ENCODE data around the gene ZC3H6.

The ZC3H6 gene

DNA sequence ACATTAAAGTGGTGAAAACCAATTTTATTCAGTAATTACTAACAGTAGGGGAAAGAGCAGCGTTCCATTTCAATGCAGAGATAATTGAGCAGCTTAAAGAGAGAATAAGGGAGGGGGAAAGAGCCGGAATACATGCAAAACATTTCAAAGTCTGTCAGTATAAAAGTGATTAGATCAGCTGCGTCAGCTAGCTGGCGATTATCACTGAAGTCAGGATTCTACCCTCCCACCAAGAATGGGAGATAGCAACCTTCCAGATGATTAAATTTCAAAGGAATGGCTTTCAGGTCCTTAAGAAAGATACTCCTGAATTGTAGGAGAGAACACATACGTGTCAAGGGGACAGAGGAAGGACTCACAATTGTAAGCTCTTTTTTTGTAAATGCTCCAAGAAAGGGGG is 2.7 kb upstream of the ZC3H6 start:
- TF ChIP-seq FOXP2 (optimal IDR thresholded peaks at IDR 0.05; ENCODE audit: borderline replicate concordance, extremely low read depth, extremely low read length, insufficient read depth) (no peak), POLR2AphosphoS5 (IDR thresholded peaks at IDR 0.05; ENCODE audit: low read depth, low read length) (no peak), REST (IDR thresholded peaks at IDR 0.05; ENCODE audit: insufficient read depth in 1 of 2, low read depth in 2 of 2, low read length in 2 of 2) (no peak), TAF1 (IDR thresholded peaks at IDR 0.05; ENCODE audit: borderline replicate concordance, insufficient read depth, low read length) (no peak), SIN3A (IDR thresholded peaks at IDR 0.05; ENCODE audit: borderline replicate concordance, insufficient read depth, low read length) (no peak)

DNA sequence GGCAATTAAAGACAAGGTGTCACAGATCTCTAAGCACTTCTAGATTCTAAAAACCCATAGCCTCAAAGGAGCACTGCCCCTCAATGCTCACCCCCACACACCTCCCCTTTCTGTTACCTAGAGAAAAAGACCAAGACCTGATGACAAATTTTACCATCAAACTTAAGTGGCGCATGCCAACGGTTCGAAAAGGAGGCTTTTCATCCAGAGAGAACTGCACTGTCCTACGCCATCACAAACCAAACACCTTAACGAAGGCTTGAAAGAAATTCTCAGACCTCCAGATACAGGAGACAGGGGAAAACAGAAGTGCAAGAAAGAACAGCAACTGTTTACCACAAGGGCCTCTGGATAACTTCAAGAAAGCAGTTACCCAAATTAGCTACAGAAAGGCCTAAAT is 2.0 kb upstream of the ZC3H6 start:
- TF ChIP-seq FOXP2 (optimal IDR thresholded peaks at IDR 0.05; ENCODE audit: borderline replicate concordance, extremely low read depth, extremely low read length, insufficient read depth) (no peak), SIN3A (IDR thresholded peaks at IDR 0.05; ENCODE audit: borderline replicate concordance, insufficient read depth, low read length) (no peak), POLR2AphosphoS5 (IDR thresholded peaks at IDR 0.05; ENCODE audit: low read depth, low read length) (no peak), TAF1 (IDR thresholded peaks at IDR 0.05; ENCODE audit: borderline replicate concordance, insufficient read depth, low read length) (no peak), REST (IDR thresholded peaks at IDR 0.05; ENCODE audit: insufficient read depth in 1 of 2, low read depth in 2 of 2, low read length in 2 of 2) (no peak)

- TF ChIP-seq POLR2AphosphoS5 (IDR thresholded peaks at IDR 0.05; ENCODE audit: low read depth, low read length) (no peak; the same call in 1 of the 2 replicates), SIN3A (IDR thresholded peaks at IDR 0.05; ENCODE audit: borderline replicate concordance, insufficient read depth, low read length) (peak; percentile 27; the same call in 1 of the 2 replicates), TAF1 (IDR thresholded peaks at IDR 0.05; ENCODE audit: borderline replicate concordance, insufficient read depth, low read length) (peak; percentile 73; the same call in 1 of the 2 replicates), REST (IDR thresholded peaks at IDR 0.05; ENCODE audit: insufficient read depth in 1 of 2, low read depth in 2 of 2, low read length in 2 of 2) (peak in 1 of 2 experiments; percentile 58; a peak in 1 of 4 replicates), FOXP2 (optimal IDR thresholded peaks at IDR 0.05; ENCODE audit: borderline replicate concordance, extremely low read depth, extremely low read length, insufficient read depth) (peak; percentile 56)
Observed at GRCh38 chr2:112275887-112276773, 733 bp downstream of the ZC3H6 start.

GRCh38 chr2:112276954-112277353 is 1.6 kb downstream of the ZC3H6 start:
- no peak for TF ChIP-seq TAF1 (IDR thresholded peaks at IDR 0.05; ENCODE audit: borderline replicate concordance, insufficient read depth, low read length)
- no peak for TF ChIP-seq POLR2AphosphoS5 (IDR thresholded peaks at IDR 0.05; ENCODE audit: low read depth, low read length)
- TF ChIP-seq REST (IDR thresholded peaks at IDR 0.05; ENCODE audit: insufficient read depth in 1 of 2, low read depth in 2 of 2, low read length in 2 of 2), result no peak
- no peak for TF ChIP-seq FOXP2 (optimal IDR thresholded peaks at IDR 0.05; ENCODE audit: borderline replicate concordance, extremely low read depth, extremely low read length, insufficient read depth)
- TF ChIP-seq SIN3A (IDR thresholded peaks at IDR 0.05; ENCODE audit: borderline replicate concordance, insufficient read depth, low read length), result no peak

Measured in PFSK-1 (cell line).